Activated naive CD8-positive, alpha-beta T cell treated with anti-CD3 and anti-CD28 coated beads for 36 hours (primary cell): ENCODE measurements around the gene C9orf50. TPM values are rescaled to one million over a fixed set of nuclear protein-coding genes. Genes with fewer than 3 reads are reported as not detected.
"Not testable (repeated sequence)": the region's sequence is repeated elsewhere in the genome, so short reads cannot be mapped to it uniquely, and the experiment has no call there.

ENCODE experiments used
- DNase-seq: peaks from one replicate; pipeline ENCODE4 v3.0.0; 2021
- H3K27ac Mint-ChIP-seq: one replicate; pipeline ENCODE4 v1.8.0; 2022; ENCODE audit warnings: mild to moderate bottlenecking, moderate library complexity, mixed read lengths
- H3K27me3 Mint-ChIP-seq: one replicate; pipeline ENCODE4 v1.8.0; 2022; ENCODE audit warnings: mild to moderate bottlenecking, mixed read lengths
- H3K36me3 Mint-ChIP-seq: one replicate; pipeline ENCODE4 v1.8.0; 2021; ENCODE audit warnings: mild to moderate bottlenecking, mixed read lengths
- H3K4me1 Mint-ChIP-seq: one replicate; pipeline ENCODE4 v1.8.0; 2021; ENCODE audit warnings: mixed read lengths
- H3K4me3 Mint-ChIP-seq: one replicate; pipeline ENCODE4 v1.8.0; 2022; ENCODE audit warnings: mild to moderate bottlenecking, moderate library complexity, mixed read lengths
- H3K9me3 Mint-ChIP-seq: one replicate; pipeline ENCODE4 v1.8.0; 2022; ENCODE audit warnings: mixed read lengths
- total RNA-seq, 2 experiments: library from RNA; stranded (reverse); gene quantifications; one replicate each; pipeline ENCODE4 v1.2.3, GENCODE V29; 2021

The C9orf50 gene
- total RNA-seq, 2 experiments from 2014 or later, result not detected

DNA sequence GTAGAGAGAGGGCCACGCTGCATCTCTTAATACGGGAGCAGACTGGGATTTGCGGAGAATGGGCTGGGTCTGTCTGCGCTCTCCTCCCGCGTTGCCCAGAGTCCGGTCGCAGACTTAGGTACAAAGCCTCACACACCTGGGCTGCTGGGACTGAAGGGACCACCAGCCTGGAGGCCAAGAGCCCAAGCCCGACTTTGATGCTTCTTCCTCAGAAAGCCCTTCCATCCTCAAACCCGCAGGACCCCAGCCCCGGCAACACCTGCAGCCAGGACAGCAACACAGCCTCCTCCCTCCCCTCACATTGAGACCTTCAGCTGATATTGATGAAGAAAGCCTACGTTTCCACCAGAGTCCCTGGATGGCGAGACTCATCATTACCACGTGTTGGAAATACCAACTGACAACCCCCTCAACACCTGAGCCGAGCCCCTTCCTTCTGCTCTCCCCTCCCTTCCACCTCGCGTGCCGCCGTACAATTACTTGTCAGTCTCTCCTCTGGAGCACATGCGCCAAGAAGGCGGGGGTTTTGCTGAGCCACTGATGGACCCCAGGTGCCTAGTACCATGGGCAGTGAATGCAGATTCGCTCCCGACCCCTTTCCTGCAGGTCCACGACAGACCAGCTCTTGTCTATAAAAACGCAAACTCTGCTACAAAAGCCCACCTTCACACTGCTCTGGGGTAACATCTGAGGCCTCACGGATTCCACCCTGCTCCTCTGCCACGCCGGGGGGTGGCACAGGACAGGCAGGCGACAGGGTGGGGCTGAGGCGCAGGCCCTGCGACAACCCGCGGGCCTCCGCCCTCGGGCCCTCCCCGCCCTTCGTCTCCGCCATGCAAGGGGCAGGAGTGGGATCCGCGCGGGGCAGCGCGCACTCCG lies 20.2 kb upstream of the C9orf50 start:
- peaks cover 11% of the 10 kb centered on the region for H3K36me3 Mint-ChIP-seq
- H3K4me1 Mint-ChIP-seq, result peaks cover 11% of the 10 kb centered on the region
- no peaks in the 10 kb centered on the region for H3K9me3 Mint-ChIP-seq
- no peaks in the 10 kb centered on the region for H3K27me3 Mint-ChIP-seq
- peak overlapping the region; percentile 84 for H3K4me3 Mint-ChIP-seq
- DNase-seq, result no peak
- peak overlapping the region; percentile 74 for H3K27ac Mint-ChIP-seq

DNA sequence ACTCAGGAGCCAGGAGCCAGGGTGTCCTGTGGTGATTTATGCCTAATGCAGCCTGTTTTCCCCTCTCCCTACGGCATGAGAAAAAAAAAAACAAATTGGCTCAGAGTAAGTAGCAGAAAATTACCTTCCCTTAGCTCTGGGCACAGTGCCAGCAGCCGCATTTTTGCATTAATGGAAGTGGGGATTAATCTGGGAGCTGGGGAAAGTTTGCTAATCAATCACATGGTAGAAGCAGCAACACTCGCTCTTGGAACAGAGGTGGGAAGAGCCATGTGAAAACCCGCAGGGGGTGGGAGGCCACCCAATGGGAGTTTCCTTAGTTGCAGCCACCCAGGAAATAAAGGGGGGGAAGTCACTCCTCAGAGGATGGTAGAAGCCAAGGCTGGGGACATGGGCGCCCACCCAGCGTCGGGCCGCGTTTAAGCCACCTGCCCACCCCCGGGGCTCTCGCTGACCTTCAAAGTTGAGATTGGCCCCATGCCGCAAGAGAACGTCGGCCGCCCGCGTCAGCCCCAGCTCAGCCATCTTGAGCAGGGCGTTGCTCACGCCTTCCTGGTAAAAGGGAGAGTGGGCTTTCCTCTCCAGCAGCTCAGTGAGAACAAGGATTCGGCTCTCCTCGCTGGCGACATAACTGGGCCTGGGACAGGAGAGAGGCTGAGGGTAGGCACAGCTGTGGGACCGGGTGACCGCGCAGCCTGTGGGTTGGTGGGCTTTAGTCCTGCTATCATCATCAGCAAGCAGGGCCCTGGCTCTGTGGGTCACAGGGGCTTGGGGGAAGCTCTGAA lies 19.4 kb upstream of the C9orf50 start:
- peaks cover 11% of the 10 kb centered on the region for H3K4me1 Mint-ChIP-seq
- no peak overlapping the region for H3K27ac Mint-ChIP-seq
- H3K9me3 Mint-ChIP-seq, result no peaks in the 10 kb centered on the region
- no peak for DNase-seq
- H3K36me3 Mint-ChIP-seq, result peaks cover 14% of the 10 kb centered on the region
- peak overlapping the region; percentile 84 for H3K4me3 Mint-ChIP-seq
- H3K27me3 Mint-ChIP-seq, result no peaks in the 10 kb centered on the region

DNA sequence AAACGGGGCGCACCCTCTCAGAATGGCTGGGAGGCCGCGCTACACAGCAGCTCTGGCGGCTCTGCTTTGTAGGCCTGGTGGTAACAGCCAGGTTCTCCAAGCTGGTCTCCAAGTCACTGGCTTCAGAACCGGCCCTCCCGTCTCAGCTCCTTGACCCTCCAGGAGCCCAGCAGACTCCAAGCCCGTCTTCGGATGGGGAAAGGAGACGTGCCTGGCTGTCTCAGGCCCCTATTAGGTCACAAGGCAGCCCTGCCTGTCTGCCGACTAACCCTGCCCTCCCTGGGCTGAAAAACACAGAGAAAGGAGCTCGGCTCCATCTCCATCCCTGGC lies 18.8 kb upstream of the C9orf50 start:
- Mint-ChIP-seq H3K27ac (no peak overlapping the region), H3K4me3 (peak overlapping the region; percentile 84), H3K27me3 (no peaks in the 10 kb centered on the region), H3K9me3 (no peaks in the 10 kb centered on the region), H3K36me3 (peaks cover 20% of the 10 kb centered on the region), H3K4me1 (peaks cover 11% of the 10 kb centered on the region)
- no peak for DNase-seq

DNA sequence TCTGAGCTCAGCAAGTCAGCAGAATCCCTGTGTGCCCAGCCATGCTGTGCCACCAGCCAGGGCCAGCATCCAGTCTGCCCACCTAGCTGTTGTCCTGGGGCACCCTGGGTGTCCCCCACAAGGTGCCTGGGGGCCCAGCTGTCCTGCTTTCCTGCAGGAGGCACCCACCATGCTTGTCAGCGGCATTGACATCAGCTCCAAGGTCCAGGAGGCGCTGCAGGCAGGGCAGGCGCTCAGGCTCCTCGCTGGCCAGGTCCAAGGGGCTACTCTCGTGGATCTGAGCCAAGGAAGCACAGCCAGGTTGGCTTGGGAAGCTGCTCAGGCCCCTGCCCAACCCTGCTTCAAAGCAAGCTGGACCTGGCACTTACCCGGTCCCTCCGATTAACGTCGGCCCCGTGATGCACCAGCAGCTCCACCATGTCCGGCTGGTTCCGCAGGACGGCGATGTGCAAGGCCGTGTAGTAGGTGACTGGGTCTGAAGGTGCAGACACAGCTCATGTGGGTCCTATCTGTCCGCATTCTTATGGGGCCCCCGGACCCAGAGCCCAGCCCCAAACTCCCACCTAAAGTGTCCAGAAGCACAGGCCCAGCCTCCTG lies 18.2 kb upstream of the C9orf50 start:
- Mint-ChIP-seq H3K27ac (no peak overlapping the region), H3K9me3 (no peaks in the 10 kb centered on the region), H3K4me1 (peaks cover 11% of the 10 kb centered on the region), H3K36me3 (peaks cover 21% of the 10 kb centered on the region), H3K27me3 (no peaks in the 10 kb centered on the region), H3K4me3 (no peak overlapping the region)
- DNase-seq, result no peak

DNA sequence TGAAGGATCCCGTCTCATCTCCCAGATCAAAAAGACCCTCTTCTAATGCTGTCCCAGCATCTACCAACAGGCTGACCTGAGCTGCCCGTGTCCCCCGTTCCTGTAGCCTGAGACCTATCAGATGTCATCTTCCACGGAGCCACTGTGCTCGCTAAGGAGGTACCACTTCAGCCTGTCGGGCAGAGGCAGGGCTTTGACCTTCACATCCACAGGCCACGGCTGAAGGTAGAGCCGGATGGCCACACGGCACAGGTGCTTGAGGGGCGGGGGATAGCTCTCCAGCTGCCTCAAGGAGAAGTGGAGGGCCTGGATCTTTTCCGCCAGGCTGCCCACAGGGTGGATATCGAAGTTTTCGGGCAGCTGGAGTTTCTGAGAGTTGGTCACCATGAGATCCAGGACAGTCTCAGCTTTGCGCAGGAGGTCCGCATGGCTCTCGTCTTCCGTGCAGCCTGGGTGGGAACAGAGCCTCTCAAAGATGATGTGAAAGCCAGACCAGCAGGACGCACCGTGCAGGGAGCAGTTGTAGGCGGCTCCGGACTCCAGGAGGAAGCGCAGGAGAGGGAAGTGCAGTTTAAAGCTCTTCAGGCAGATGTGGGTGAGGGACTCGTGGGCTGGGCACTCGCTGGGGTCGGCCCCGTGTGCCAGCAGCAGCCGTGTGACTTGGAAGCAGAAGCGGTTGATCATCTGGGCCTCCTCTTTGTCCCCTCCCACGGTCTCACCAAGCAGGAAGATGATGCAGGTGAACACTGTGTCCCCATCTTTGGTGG lies 17.0 kb upstream of the C9orf50 start:
- peaks cover 11% of the 10 kb centered on the region for H3K4me1 Mint-ChIP-seq
- no peak overlapping the region for H3K4me3 Mint-ChIP-seq
- no peaks in the 10 kb centered on the region for H3K27me3 Mint-ChIP-seq
- H3K9me3 Mint-ChIP-seq, result no peaks in the 10 kb centered on the region
- H3K27ac Mint-ChIP-seq, result peak overlapping the region; percentile 16
- no peak for DNase-seq
- peaks cover 21% of the 10 kb centered on the region for H3K36me3 Mint-ChIP-seq

DNA sequence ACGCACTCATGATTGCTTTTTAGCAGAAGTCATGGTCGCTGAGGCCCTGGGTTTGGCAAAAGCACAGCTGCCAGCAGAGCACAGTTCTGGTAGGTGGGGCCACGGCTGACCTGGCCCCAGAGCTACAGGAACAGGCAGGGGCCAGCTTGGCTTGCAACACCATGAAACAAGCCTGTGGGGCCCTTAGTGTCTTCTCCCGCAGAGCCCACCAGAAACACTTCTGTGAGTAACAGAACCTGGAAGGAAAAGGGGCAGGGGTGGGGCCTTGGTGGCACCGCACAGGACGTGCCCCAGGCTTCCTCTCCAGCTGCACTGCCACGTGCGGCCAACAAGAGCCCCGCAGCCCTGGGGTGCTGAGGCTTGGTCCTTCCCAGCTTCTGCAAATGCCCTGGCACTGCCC lies 16.2 kb upstream of the C9orf50 start:
- Mint-ChIP-seq H3K4me3 (no peak overlapping the region), H3K9me3 (no peaks in the 10 kb centered on the region), H3K4me1 (peaks cover 9% of the 10 kb centered on the region), H3K27ac (no peak overlapping the region), H3K36me3 (peaks cover 21% of the 10 kb centered on the region), H3K27me3 (no peaks in the 10 kb centered on the region)
- DNase-seq, result no peak

DNA sequence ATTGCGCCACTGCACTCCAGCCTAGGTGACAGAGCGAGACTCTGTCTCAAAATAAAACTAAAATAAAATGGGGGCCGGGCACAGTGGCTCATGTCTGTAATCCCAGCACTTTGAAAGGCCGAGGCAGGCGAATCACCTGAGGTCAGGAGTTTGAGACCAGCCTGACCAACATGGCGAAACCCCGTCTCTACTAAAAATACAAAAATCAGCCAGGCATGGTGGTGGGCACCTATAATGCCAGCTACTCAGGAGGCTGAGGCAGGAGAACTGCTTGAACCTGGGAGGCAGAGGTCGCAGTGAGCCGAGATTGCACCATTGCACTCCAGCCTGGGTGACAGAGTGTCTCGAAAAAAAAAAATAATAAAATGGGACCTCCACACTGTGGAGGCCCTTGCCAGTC lies 15.4 kb upstream of the C9orf50 start:
- H3K9me3 Mint-ChIP-seq, DNase-seq, H3K27ac Mint-ChIP-seq, H3K27me3 Mint-ChIP-seq, H3K4me3 Mint-ChIP-seq: not testable (repeated sequence)
- Mint-ChIP-seq H3K36me3 (peaks cover 25% of the 10 kb centered on the region), H3K4me1 (peaks cover 12% of the 10 kb centered on the region)

DNA sequence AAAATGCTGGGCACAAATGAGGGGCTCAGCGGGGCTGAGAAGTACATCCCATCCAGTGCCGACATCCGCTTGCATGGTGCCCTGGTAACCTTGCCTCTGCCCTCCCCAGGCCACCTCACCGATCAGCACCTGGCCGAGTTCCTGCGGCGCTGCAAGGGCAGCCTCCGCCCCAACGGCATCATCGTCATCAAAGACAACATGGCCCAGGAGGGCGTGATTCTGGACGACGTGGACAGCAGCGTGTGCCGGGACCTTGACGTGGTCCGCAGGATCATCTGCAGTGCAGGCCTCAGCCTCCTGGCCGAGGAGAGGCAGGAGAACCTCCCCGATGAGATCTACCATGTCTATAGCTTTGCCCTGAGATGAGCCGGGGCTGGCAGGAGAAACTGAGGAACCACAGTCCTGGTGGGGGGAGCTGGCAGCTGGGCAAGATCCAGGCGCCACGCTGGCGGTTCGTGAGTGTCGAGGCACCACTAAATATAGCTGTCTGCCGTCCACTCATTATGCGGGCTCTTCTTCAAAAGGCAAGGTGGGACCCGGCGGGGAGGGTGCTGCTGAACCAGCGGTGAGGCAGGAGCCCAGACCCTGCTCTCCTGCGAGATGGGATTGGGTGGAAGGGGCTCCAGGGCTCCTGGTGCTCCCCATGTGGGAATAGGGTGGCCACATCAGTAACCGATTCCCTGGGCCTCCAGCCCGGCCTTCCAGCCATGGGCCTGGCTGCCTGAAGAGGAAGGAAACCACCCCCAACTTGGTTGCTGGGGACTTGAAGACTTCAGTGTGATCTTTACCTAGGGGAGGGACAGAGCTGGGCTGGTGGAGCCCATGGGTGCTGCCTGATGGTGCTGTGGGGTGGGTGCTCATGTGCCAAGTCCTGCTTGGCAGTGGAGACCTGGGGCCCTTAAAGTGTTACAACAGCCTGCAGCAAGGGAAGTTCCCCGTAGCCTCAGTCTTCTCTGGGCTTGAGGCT lies 14.5 kb upstream of the C9orf50 start:
- Mint-ChIP-seq H3K27me3 (no peaks in the 10 kb centered on the region), H3K27ac (no peak overlapping the region), H3K4me1 (peaks cover 8% of the 10 kb centered on the region), H3K36me3 (peaks cover 22% of the 10 kb centered on the region), H3K4me3 (no peak overlapping the region), H3K9me3 (no peaks in the 10 kb centered on the region)
- DNase-seq, result no peak

DNA sequence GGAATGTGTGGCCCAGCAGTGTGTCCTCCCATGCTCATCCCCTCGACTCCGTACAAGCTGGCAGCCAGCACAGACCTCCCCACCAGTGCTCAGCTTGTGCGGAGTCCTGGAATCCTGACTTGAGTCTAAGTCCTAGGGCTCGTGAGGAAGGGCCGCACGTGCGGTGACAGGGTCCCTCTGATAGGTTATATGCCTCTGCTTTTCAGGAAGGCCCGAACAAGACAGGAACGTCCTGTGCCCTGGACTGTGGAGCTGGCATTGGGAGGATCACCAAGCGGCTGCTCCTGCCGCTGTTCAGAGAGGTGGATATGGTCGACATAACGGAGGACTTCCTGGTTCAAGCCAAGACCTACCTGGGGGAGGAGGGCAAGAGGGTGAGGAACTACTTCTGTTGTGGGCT lies 12.9 kb upstream of the C9orf50 start:
- Mint-ChIP-seq H3K27me3 (no peaks in the 10 kb centered on the region), H3K36me3 (peaks cover 22% of the 10 kb centered on the region), H3K9me3 (no peaks in the 10 kb centered on the region), H3K4me1 (peaks cover 21% of the 10 kb centered on the region), H3K27ac (no peak overlapping the region), H3K4me3 (no peak overlapping the region)
- DNase-seq, result no peak

DNA sequence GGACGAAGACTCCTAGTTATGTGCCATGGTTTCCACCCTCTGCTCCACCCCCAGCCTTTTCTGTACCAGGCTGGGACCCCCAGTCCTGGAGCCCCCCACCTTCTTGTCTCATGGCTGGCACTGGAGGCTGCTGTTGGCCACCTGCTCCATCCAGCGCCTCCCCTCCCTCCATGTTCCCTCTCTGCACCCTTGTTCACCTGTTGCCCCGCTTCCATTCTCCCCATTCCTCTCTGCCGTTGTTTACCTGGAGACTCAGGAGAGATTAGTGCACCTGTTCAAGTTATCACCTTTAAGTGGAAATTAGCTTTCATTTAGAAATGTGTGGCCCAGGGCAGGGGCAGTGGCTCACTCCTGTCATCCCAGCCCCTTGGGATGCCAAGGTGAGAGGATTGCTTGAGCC lies 12.3 kb upstream of the C9orf50 start:
- peaks cover 19% of the 10 kb centered on the region for H3K36me3 Mint-ChIP-seq
- no peaks in the 10 kb centered on the region for H3K27me3 Mint-ChIP-seq
- no peak overlapping the region for H3K27ac Mint-ChIP-seq
- no peaks in the 10 kb centered on the region for H3K9me3 Mint-ChIP-seq
- H3K4me1 Mint-ChIP-seq, result peaks cover 27% of the 10 kb centered on the region
- no peak overlapping the region for H3K4me3 Mint-ChIP-seq
- DNase-seq, result no peak

DNA sequence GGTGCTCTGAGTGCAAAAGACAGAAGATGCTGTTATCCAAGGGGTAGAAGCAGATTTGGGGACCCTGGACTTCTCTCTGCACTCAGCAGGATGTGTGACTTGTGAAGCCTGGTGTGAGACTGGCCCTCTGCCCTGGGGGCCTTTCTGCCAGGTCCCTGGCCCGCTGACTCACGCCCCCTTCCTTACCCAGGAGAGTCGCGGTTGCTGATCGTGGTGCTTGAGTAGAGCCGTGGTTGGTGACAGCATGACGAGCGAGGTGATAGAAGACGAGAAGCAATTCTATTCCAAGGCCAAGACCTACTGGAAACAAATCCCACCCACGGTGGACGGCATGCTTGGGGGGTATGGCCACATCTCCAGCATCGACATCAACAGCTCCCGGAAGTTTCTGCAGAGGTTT lies 11.6 kb upstream of the C9orf50 start:
- Mint-ChIP-seq H3K9me3 (no peaks in the 10 kb centered on the region), H3K4me1 (peaks cover 35% of the 10 kb centered on the region), H3K27me3 (no peaks in the 10 kb centered on the region), H3K36me3 (peaks cover 20% of the 10 kb centered on the region), H3K4me3 (no peak overlapping the region), H3K27ac (no peak overlapping the region)
- no peak for DNase-seq

DNA sequence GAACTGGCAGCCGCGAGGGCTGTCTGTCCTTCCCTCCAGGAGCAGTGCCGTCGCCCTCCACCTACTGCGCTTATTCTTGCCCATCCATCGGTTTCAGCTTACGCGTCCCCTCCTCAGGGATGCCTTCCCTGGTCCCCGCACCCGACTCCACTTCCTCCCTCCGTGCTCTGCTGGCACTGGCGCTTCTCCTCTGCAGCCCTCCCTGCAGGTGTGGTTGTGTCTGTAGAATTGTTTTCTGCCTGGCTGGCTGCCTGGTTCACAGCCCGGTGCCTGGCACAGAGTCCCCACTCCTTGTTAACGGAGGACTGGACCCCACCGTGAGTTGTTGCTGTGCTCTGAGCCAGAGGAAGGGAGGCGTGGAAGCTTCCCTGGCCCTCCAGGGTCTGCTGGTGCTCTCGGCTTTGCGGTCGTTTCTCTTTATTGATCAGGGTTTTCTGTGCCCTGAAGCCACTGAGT lies 10.8 kb upstream of the C9orf50 start:
- no peak for DNase-seq
- H3K4me1 Mint-ChIP-seq, result peaks cover 41% of the 10 kb centered on the region
- H3K36me3 Mint-ChIP-seq, result peaks cover 24% of the 10 kb centered on the region
- no peak overlapping the region for H3K4me3 Mint-ChIP-seq
- H3K9me3 Mint-ChIP-seq, result no peaks in the 10 kb centered on the region
- H3K27ac Mint-ChIP-seq, result peak overlapping the region; percentile 54
- H3K27me3 Mint-ChIP-seq, result no peaks in the 10 kb centered on the region

DNA sequence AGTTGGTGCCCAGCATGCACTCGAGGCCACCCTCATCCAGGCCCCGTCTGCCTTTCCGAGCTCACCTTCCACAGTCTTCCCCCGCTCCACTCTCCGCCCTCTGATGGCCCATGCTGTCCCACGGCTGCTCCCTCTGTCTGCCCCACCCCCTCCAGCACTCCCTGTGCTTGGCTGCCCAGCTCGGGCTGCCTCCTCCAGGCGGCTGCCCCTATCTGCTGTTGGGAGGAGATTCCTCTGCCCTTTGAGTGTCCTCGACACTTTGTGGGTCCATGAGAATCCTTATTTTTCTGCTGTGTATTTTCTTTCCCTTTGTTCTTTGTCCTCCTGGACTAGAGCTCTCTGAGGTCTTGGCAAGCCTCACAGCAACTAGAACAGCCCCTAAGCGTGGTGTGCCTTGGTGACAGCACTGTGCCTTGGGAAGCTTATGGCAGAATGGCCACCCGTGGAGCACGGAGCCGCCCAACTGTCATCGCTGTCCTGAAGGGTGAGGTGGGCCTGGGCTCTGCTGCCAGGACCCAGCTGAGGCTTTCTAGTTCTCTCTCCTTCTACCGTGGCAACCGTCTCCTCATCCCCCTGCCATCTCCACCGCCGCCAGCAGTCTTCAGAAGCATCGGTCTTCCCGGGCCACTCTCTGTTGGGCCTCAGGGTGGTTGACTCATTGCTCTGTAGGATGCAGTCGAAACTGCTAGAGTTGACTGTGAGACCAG lies 10.2 kb upstream of the C9orf50 start:
- Mint-ChIP-seq H3K27ac (peak overlapping the region; percentile 43), H3K9me3 (no peaks in the 10 kb centered on the region), H3K4me3 (no peak overlapping the region), H3K4me1 (peaks cover 41% of the 10 kb centered on the region), H3K27me3 (no peaks in the 10 kb centered on the region), H3K36me3 (peaks cover 24% of the 10 kb centered on the region)
- DNase-seq, result no peak
